HEK293 (cell line): ENCODE results near the gene PPP1R10.

Experiments used
- CTCF ChIA-PET: fragments of 350-600 bp; formaldehyde crosslinking; extraction: SDS; loops from one replicate; lab custom pipeline; 2021; ENCODE audit warnings: antibody characterized with exemption; lab: Yijun Ruan, JAX
- POLR2A ChIA-PET: fragments of 300-600 bp; formaldehyde crosslinking; extraction: SDS; loops from one replicate; lab custom pipeline; 2020; ENCODE audit warnings: antibody characterized with exemption, inconsistent platforms; lab: Yijun Ruan, JAX
- H3K27ac ChIP-seq: fragments of 200-500 bp; sonication (Bioruptor generic); 2 replicates; pipeline ENCODE4 v1.5.1; 2014; ENCODE audit warnings: low read depth, low read length, control low read depth, inconsistent platforms; ENCODE audit errors: extremely low read depth
- H3K36me3 ChIP-seq, 2 experiments: fragments of 200-500 bp in 1 of 2; sonication (Bioruptor generic) in 1 of 2; 1 replicate in 1 of 2; 2 replicates in 1 of 2; pipeline ENCODE4 v1.5.1; 2014 to 2017; ENCODE audit warnings: inconsistent platforms in 2 of 2, low read length in 2 of 2; ENCODE audit not compliant: control insufficient read depth in 2 of 2, insufficient read depth in 1 of 2
- H3K4me1 ChIP-seq: fragments of 200-500 bp; sonication (Bioruptor generic); 2 replicates; pipeline ENCODE4 v1.5.1; 2014; ENCODE audit warnings: mild to moderate bottlenecking, low read length, inconsistent platforms; ENCODE audit not compliant: control insufficient read depth, insufficient read depth
- H3K4me3 ChIP-seq: 2 replicates; pipeline ENCODE4 v1.5.1; 2011; ENCODE audit warnings: low read depth, mild to moderate bottlenecking, control low read depth, low read length, moderate library complexity
- H3K9me3 ChIP-seq: fragments of 200-500 bp; sonication (Bioruptor generic); 2 replicates; pipeline ENCODE4 v1.5.1; 2014; ENCODE audit warnings: low read depth, low read length, inconsistent platforms; ENCODE audit not compliant: control insufficient read depth, insufficient read depth
- EGR2 ChIP-seq: fragments of 450-650 bp; formaldehyde crosslinking; IDR thresholded peaks from 2 replicates; pipeline ENCODE4 v1.5.1; 2016; ENCODE audit warnings: low read depth, missing biosample characterization, missing genetic modification characterization
- KLF7 ChIP-seq: fragments of 450-650 bp; formaldehyde crosslinking; IDR thresholded peaks from 2 replicates; pipeline ENCODE4 v1.5.1; 2016; ENCODE audit warnings: missing biosample characterization, missing genetic modification characterization, borderline replicate concordance
- KLF9 ChIP-seq: fragments of 450-650 bp; formaldehyde crosslinking; IDR thresholded peaks from 2 replicates; pipeline ENCODE4 v1.5.1; 2016; ENCODE audit warnings: missing biosample characterization, missing genetic modification characterization, low read depth
- REPIN1 ChIP-seq: fragments of 450-650 bp; formaldehyde crosslinking; IDR thresholded peaks from 2 replicates; pipeline ENCODE4 v1.5.1; 2017; ENCODE audit warnings: missing biosample characterization, missing genetic modification characterization, low read depth
- SCRT1 ChIP-seq: fragments of 450-650 bp; formaldehyde crosslinking; IDR thresholded peaks from 2 replicates; pipeline ENCODE4 v1.5.1; 2016; ENCODE audit warnings: missing biosample characterization, missing genetic modification characterization, borderline replicate concordance
- SCRT2 ChIP-seq: fragments of 450-650 bp; formaldehyde crosslinking; IDR thresholded peaks from 2 replicates; pipeline ENCODE4 v1.5.1; 2016; ENCODE audit warnings: missing biosample characterization, missing genetic modification characterization
- TSHZ1 ChIP-seq: fragments of 450-650 bp; formaldehyde crosslinking; IDR thresholded peaks from 2 replicates; pipeline ENCODE4 v1.5.1; 2016; ENCODE audit warnings: missing biosample characterization, missing genetic modification characterization, borderline replicate concordance
- ZBTB17 ChIP-seq: fragments of 450-650 bp; formaldehyde crosslinking; IDR thresholded peaks from 2 replicates; pipeline ENCODE4 v1.5.1; 2016; ENCODE audit warnings: missing biosample characterization, missing genetic modification characterization
- ZFHX2 ChIP-seq: fragments of 450-650 bp; formaldehyde crosslinking; conservative IDR thresholded peaks from 2 replicates; pipeline ENCODE4 v1.5.1; 2016; ENCODE audit warnings: missing biosample characterization, missing genetic modification characterization
- ZNF112 ChIP-seq: fragments of 450-650 bp; formaldehyde crosslinking; IDR thresholded peaks from 2 replicates; pipeline ENCODE4 v1.5.0; 2017; ENCODE audit warnings: missing biosample characterization, missing genetic modification characterization
- ZNF132 ChIP-seq: fragments of 450-650 bp; formaldehyde crosslinking; IDR thresholded peaks from 2 replicates; pipeline ENCODE4 v1.5.1; 2017; ENCODE audit warnings: missing biosample characterization, missing genetic modification characterization, borderline replicate concordance
- ZNF169 ChIP-seq: fragments of 450-650 bp; formaldehyde crosslinking; IDR thresholded peaks from 2 replicates; pipeline ENCODE4 v1.5.1; 2016; ENCODE audit warnings: missing biosample characterization, missing genetic modification characterization
- ZNF214 ChIP-seq: fragments of 450-650 bp; formaldehyde crosslinking; IDR thresholded peaks from 2 replicates; pipeline ENCODE4 v1.5.1; 2017; ENCODE audit warnings: missing biosample characterization, mild to moderate bottlenecking, missing genetic modification characterization, borderline replicate concordance
- ZNF221 ChIP-seq: fragments of 450-650 bp; formaldehyde crosslinking; IDR thresholded peaks from 2 replicates; pipeline ENCODE4 v1.5.1; 2017; ENCODE audit warnings: missing biosample characterization, missing genetic modification characterization, borderline replicate concordance
- ZNF341 ChIP-seq: fragments of 450-650 bp; formaldehyde crosslinking; IDR thresholded peaks from 2 replicates; pipeline ENCODE4; 2016; ENCODE audit warnings: low read depth, missing biosample characterization, missing genetic modification characterization
- ZNF394 ChIP-seq: fragments of 450-650 bp; formaldehyde crosslinking; IDR thresholded peaks from 2 replicates; pipeline ENCODE4 v1.5.1; 2016; ENCODE audit warnings: missing biosample characterization, missing genetic modification characterization, mild to moderate bottlenecking, moderate library complexity, borderline replicate concordance
- ZNF529 ChIP-seq: fragments of 450-650 bp; formaldehyde crosslinking; IDR thresholded peaks from 2 replicates; pipeline ENCODE4 v1.5.1; 2017; ENCODE audit warnings: missing genetic modification characterization, missing biosample characterization; ENCODE audit not compliant: insufficient replicate concordance
- ZNF544 ChIP-seq: fragments of 450-650 bp; formaldehyde crosslinking; IDR thresholded peaks from 2 replicates; pipeline ENCODE4 v1.5.0; 2017; ENCODE audit warnings: missing biosample characterization, missing genetic modification characterization
- ZNF645 ChIP-seq: fragments of 450-650 bp; formaldehyde crosslinking; IDR thresholded peaks from 2 replicates; pipeline ENCODE4; 2016; ENCODE audit warnings: missing biosample characterization, missing genetic modification characterization
- ZNF658 ChIP-seq: fragments of 450-650 bp; formaldehyde crosslinking; IDR thresholded peaks from 2 replicates; pipeline ENCODE4; 2016; ENCODE audit warnings: missing biosample characterization, missing genetic modification characterization
- ZNF677 ChIP-seq: fragments of 450-650 bp; IDR thresholded peaks from 2 replicates; pipeline ENCODE4 v1.5.0; 2018; ENCODE audit warnings: missing biosample characterization, mild to moderate bottlenecking, missing genetic modification characterization, moderate library complexity
- ZNF701 ChIP-seq: fragments of 450-650 bp; formaldehyde crosslinking; IDR thresholded peaks from 2 replicates; pipeline ENCODE4 v1.5.1; 2016; ENCODE audit warnings: missing biosample characterization, missing genetic modification characterization
- ZNF776 ChIP-seq: fragments of 450-650 bp; formaldehyde crosslinking; IDR thresholded peaks from 2 replicates; pipeline ENCODE4 v1.5.0; 2017; ENCODE audit warnings: missing biosample characterization, missing genetic modification characterization, borderline replicate concordance
- TF ChIP-seq, protein P1 (sequence below): fragments of 450-650 bp; formaldehyde crosslinking; IDR thresholded peaks from 2 replicates; pipeline ENCODE4 v1.5.1; 2016; ENCODE audit warnings: missing biosample characterization, missing genetic modification characterization

PPP1R10 gene

GRCh38 chr6:30640481-30640880, 23.4 kb upstream of the PPP1R10 start:
- Histone ChIP-seq H3K4me1 (no peaks in the 10 kb centered on the region), H3K4me3 (no peak overlapping the region), H3K9me3 (no peaks in the 10 kb centered on the region), H3K36me3 (peaks cover 31 to 70% of the 10 kb centered on the region in 2 experiments; a peak in 2 of 3 replicates), H3K27ac (no peak overlapping the region)
- no peak for TF ChIP-seq KLF9 (tag by site-specific recombination)
- no peak for TF ChIP-seq ZNF677
- ChIA-PET POLR2A (interaction anchor here (0.6 to 0.9 kb wide), 3 partner anchors 25 to 428 kb away, joined by 3 to 4 read pairs (median 3); no protein-coding TSS in a partner anchor), CTCF (interaction anchor here (0.7 kb wide), 1 partner anchor 15 kb away, joined by 4 read pairs; no protein-coding TSS in a partner anchor)

GRCh38 chr6:30635834-30636233, 18.8 kb upstream of the PPP1R10 start:
- POLR2A ChIA-PET, result interaction anchor here (0.7 to 0.9 kb wide), 3 partner anchors 15 to 420 kb away, joined by 3 to 4 read pairs (median 3); partner anchors contain the start of gene DHX16
- H3K27ac ChIP-seq, result no peak overlapping the region
- no peak overlapping the region for H3K4me3 ChIP-seq
- no peaks in the 10 kb centered on the region for H3K9me3 ChIP-seq
- CTCF ChIA-PET, result interaction anchor here (0.8 to 0.9 kb wide), 2 partner anchors 87 to 95 kb away, joined by 3 read pairs; no protein-coding TSS in a partner anchor
- no peaks in the 10 kb centered on the region for H3K4me1 ChIP-seq
- H3K36me3 ChIP-seq, result peaks cover 39 to 63% of the 10 kb centered on the region in 2 experiments
- no peak for TF ChIP-seq KLF7 (tag by site-specific recombination)
- TF ChIP-seq ZBTB17 (tag by site-specific recombination), result no peak
- TF ChIP-seq REPIN1 (tag by site-specific recombination), result no peak
- peak; percentile 43 for TF ChIP-seq ZFHX2 (tag by site-specific recombination)
- peak; percentile 69 for TF ChIP-seq EGR2
- TF ChIP-seq ZNF214 (tag by site-specific recombination), result no peak
- TF ChIP-seq ZNF394 (tag by site-specific recombination), result no peak
- TF ChIP-seq ZNF112, result no peak
- TF ChIP-seq, all 188 proteins: peak for 2

DNA sequence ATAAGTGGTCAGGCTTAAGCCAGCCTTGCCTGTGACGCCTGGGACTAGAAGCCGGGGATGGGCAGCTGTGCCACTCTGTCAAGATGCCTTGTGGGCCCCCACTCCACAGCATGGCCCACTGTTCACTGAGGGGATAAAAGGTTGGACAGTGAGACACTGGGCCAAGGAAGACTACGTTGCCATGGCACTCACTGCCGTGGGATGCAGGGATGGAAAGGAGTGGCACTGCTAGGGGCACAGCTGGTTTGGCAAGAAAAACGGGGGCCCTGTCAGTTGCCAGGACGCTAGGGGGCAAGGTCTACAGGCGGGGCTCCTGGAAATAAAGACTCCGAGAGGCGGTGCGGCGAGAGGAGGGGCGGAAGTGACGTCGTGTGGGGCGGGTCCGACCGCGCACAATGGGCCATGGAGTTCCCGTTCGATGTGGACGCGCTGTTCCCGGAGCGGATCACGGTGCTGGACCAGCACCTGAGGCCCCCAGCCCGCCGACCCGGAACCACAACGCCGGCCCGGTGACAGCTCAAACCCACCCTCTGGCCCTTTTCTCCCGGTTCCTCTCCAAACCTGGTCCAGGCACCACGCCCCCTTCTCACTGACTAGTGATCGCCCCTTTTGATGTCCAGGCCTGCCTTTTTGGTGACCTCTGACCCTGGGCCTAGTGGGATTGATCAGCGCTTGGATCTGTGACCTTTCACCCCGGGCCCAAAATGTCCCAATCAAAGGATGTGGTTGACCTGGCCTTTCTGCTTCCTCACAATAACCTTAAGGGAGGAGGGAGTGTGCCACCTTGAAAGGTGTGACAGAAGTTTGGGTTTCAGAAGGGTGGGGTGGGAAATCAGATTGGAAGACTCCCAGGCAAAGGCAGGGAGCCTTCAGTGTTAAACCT, 9.7 kb upstream of the PPP1R10 start, which contains the start of gene ATAT1:
Gene ATAT1, plus strand, starts transcription at position 391 of the 883 bp plus-strand sequence.
- no peaks in the 10 kb centered on the region for H3K9me3 ChIP-seq
- H3K4me3 ChIP-seq, result peak within 1 kb of the TSS; percentile 77
- ChIA-PET CTCF (interaction anchor here (0.6 to 1.0 kb wide), 4 partner anchors 9 to 97 kb away, joined by 3 to 4 read pairs (median 4); partner anchors contain the start of gene MRPS18B), POLR2A (interaction anchor here (1.0 to 2.0 kb wide), 5 partner anchors 9 to 90 kb away, joined by 3 to 15 read pairs (median 11); partner anchors contain the start of genes MDC1, MRPS18B and PPP1R10)
- no peaks in the 10 kb centered on the region; the same call in 1 of the 2 replicates for H3K4me1 ChIP-seq
- H3K36me3 ChIP-seq, result peaks cover 59 to 84% of the 10 kb centered on the region in 2 experiments; a peak in 2 of 3 replicates
- H3K27ac ChIP-seq, result peak within 1 kb of the TSS; percentile 76
- TF ChIP-seq ZNF529 (tag by site-specific recombination) (no peak), TSHZ1 (tag by site-specific recombination) (no peak), ZNF776 (no peak), EGR2 (no peak), ZNF341 (tag by site-specific recombination) (peak; percentile 90), ZNF645 (tag by site-specific recombination) (no peak), ZNF701 (tag by site-specific recombination) (no peak), SCRT2 (tag by site-specific recombination) (no peak), ZFHX2 (tag by site-specific recombination) (no peak), ZNF169 (no peak), ZNF658 (no peak), ZNF544 (tag by site-specific recombination) (no peak), SCRT1 (tag by site-specific recombination) (no peak), ZNF132 (tag by site-specific recombination) (no peak), ZNF221 (no peak)
- TF ChIP-seq, protein P1, sequence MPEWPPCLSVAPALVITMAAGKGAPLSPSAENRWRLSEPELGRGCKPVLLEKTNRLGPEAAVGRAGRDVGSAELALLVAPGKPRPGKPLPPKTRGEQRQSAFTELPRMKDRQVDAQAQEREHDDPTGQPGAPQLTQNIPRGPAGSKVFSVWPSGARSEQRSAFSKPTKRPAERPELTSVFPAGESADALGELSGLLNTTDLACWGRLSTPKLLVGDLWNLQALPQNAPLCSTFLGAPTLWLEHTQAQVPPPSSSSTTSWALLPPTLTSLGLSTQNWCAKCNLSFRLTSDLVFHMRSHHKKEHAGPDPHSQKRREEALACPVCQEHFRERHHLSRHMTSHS (tag by site-specific recombination), result no peak
